GM21515 (cell line): ENCODE measurements around the gene PDE8A.
"Not testable (repeated sequence)": the region's sequence is repeated elsewhere in the genome, so short reads cannot be mapped to it uniquely, and the experiment has no call there.

Experiments used
- ATAC-seq: cut with Tn5 transposase; IDR thresholded peaks from one replicate; pipeline ENCODE4 v1.9.1; 2021; ENCODE audit not compliant: unreplicated experiment

Gene PDE8A

GRCh38 chr15:84988909-84989644 lies 7.4 kb downstream of the PDE8A start:
- ATAC-seq: no peak

- no peak for ATAC-seq
Measured at GRCh38 chr15:84990507-84990906, 8.9 kb downstream of the PDE8A start.

- no peak for ATAC-seq
Measured at GRCh38 chr15:84991014-84991712, 9.5 kb downstream of the PDE8A start.

- no peak for ATAC-seq
Measured at GRCh38 chr15:84992157-84992944, 10.7 kb downstream of the PDE8A start.

- no peak for ATAC-seq
Measured at GRCh38 chr15:84996055-84996454, 14.4 kb downstream of the PDE8A start.

- ATAC-seq: not testable (repeated sequence)
Measured at GRCh38 chr15:84996714-84997113, 15.1 kb downstream of the PDE8A start.

GRCh38 chr15:84997214-84997613 lies 15.6 kb downstream of the PDE8A start:
- not testable (repeated sequence) for ATAC-seq

GRCh38 chr15:85000189-85000864 lies 18.7 kb downstream of the PDE8A start:
- ATAC-seq: no peak

GRCh38 chr15:85000937-85001336 lies 19.3 kb downstream of the PDE8A start:
- ATAC-seq: no peak

GRCh38 chr15:85002517-85002916 lies 20.9 kb downstream of the PDE8A start:
- ATAC-seq: no peak

- no peak for ATAC-seq
Measured at GRCh38 chr15:85003593-85004312, 22.1 kb downstream of the PDE8A start.

- ATAC-seq: no peak
Measured at GRCh38 chr15:85004550-85004949, 22.9 kb downstream of the PDE8A start.

- no peak for ATAC-seq
Measured at GRCh38 chr15:85005319-85005718, 23.7 kb downstream of the PDE8A start.

- ATAC-seq: no peak
Measured at GRCh38 chr15:85005746-85006145, 24.1 kb downstream of the PDE8A start.

- no peak for ATAC-seq
Measured at GRCh38 chr15:85006201-85006600, 24.5 kb downstream of the PDE8A start.

- no peak for ATAC-seq
Measured at GRCh38 chr15:85006655-85007054, 25.0 kb downstream of the PDE8A start.

GRCh38 chr15:85007137-85007536 lies 25.5 kb downstream of the PDE8A start:
- no peak for ATAC-seq

GRCh38 chr15:85007741-85008397 lies 26.2 kb downstream of the PDE8A start:
- no peak for ATAC-seq

GRCh38 chr15:85008474-85009260 lies 27.0 kb downstream of the PDE8A start:
- ATAC-seq: no peak
